Stomach (tissue), 9 donors: ENCODE data around the gene LCP2. TPM values are rescaled to one million over a fixed set of nuclear protein-coding genes. Genes with fewer than 3 reads are reported as not detected.

Source experiments
- DNase-seq, 2 donors: peaks; one replicate each; pipeline versions ENCODE4 v3.0.0 to v3.0.0-alpha.2; 2013 to 2019
- H3K27ac ChIP-seq, 5 donors: fragments of 200-600 bp in 4 of 5; sonication (generic) in 4 of 5; one replicate each; pipeline ENCODE4 v1.5.1; 2013 to 2019; ENCODE audit warnings: mild to moderate bottlenecking in 1 of 5, moderate library complexity in 1 of 5
- H3K27me3 ChIP-seq, 3 donors: fragments of 200-600 bp; sonication (generic); one replicate each; pipeline ENCODE4 v1.5.1; 2017 to 2019; ENCODE audit warnings: mixed run types in 1 of 3
- H3K36me3 ChIP-seq, 4 donors: fragments of 200-600 bp; sonication (generic); 1 replicate in 3 of 4; 2 replicates in 1 of 4; pipeline ENCODE4 v1.5.1; 2016 to 2019
- H3K4me1 ChIP-seq, 4 donors: fragments of 200-600 bp; sonication (generic); one replicate each; pipeline ENCODE4 v1.5.1; 2016 to 2019
- H3K4me3 ChIP-seq, 4 donors: fragments of 200-600 bp; sonication (generic) in 3 of 4; one replicate each; pipeline ENCODE4 v1.5.1; 2016 to 2019; ENCODE audit warnings: mild to moderate bottlenecking in 1 of 4
- H3K9me3 ChIP-seq, 4 donors: fragments of 200-600 bp; sonication (generic); one replicate each; pipeline ENCODE4 v1.5.1; 2016 to 2019
- EP300 ChIP-seq: sonication (generic); formaldehyde crosslinking; IDR thresholded peaks from one replicate; pipeline ENCODE4 v1.6.1; 2017; ENCODE audit warnings: antibody characterized with exemption
- POLR2A ChIP-seq, 4 donors: fragments of 450-650 bp; IDR thresholded peaks; one replicate each; pipeline ENCODE4 v1.6.1; 2016; ENCODE audit warnings: antibody characterized with exemption in 4 of 4, control low read depth in 2 of 4, mild to moderate bottlenecking in 1 of 4, moderate library complexity in 1 of 4
- POLR2AphosphoS5 ChIP-seq, 3 donors: sonication (generic); formaldehyde crosslinking; IDR thresholded peaks; one replicate each; pipeline ENCODE4 v1.6.1; 2016; ENCODE audit warnings: antibody characterized with exemption in 3 of 3
- whole genome bisulfite sequencing, 5 donors: extraction: QIAGEN DNeasy Blood & Tissue Kit in 3 of 5; methylation state at CpG; one replicate each; pipeline versions ENCODE4 v1.1.5 to v1.1.7; 2013 to 2018; 5-methylcytosine and 5-hydroxymethylcytosine counted together
- intact Hi-C: fragments of 100-400 bp; cut with DNase I; formaldehyde crosslinking; loops from one replicate; pipeline ENCODE4 v1.15.1; 2023; ENCODE audit warnings: low total_unique reads
- polyA plus RNA-seq, 3 donors: library from polyadenylated mRNA; stranded (reverse); fragments of 200-250 nt; gene quantifications; one replicate each; pipeline ENCODE4 v1.2.3, GENCODE V29; 2013
- total RNA-seq, 5 donors: library from RNA; depleted of rRNA; stranded (reverse); fragments of >200 nt; gene quantifications; one replicate each; pipeline versions ENCODE4 v1.1.0 to v1.2.3, GENCODE V29; 2014 to 2016
- TF ChIP-seq, protein P1 (sequence below), 7 experiments: fragments of 450-650 bp in 4 of 7; fragments of 200-600 bp in 3 of 7; sonication (generic) in 3 of 7; IDR thresholded peaks; one replicate each; pipeline ENCODE4 v1.5.1; 2016 to 2019; ENCODE audit warnings: antibody characterized with exemption in 7 of 7, control low read depth in 2 of 7, mild to moderate bottlenecking in 1 of 7
- donor health status: healthy with polysubstance abuse.
- donor health status: Bipolar disorder and iron deficiency.
- donor health status: healthy.

Gene LCP2
- total and polyA plus RNA-seq, 8 donors, result 0.58 to 69.4 (median 16.8) TPM

DNA sequence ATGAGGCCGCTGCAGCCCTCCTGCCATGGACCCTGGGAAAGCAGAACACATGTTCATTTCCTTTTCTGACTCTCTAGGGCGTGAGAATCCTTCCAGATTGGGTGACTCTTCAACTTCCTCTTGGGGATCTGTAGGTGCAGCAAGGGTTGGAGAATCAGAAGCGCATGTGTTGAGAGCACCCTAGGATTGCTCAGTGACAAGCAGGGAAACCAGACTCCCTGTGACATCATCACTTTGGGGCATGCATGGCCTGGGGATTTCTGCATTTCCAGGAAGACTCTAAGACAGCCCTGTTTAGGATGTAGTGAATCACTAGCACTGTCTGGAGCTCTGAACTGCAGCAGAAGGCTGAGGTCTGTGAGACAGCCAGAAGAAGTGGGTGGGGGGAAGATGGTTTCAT is 15.1 kb upstream of the LCP2 start:
- H3K27ac ChIP-seq, result peak overlapping the region in 4 of 5 donors; percentile 13 to 78 (median 62)
- no peaks in the 10 kb centered on the region for H3K9me3 ChIP-seq
- intact Hi-C loops, result no loop called here
- peak in 1 of 2 donors; percentile 56 for DNase-seq
- H3K4me1 ChIP-seq, result peaks cover 8 to 65% (median 25%) of the 10 kb centered on the region in 4 donors
- no peaks in the 10 kb centered on the region for H3K27me3 ChIP-seq
- H3K36me3 ChIP-seq, result no peaks in the 10 kb centered on the region
- 65 to 90% (median 70%) methylated on average over 3 of the region's 3 CpGs for WGBS, 5 donors
- H3K4me3 ChIP-seq, result no peak overlapping the region
- peak in 1 of 3 donors; percentile 45 for TF ChIP-seq POLR2AphosphoS5 (IDR thresholded peaks at IDR 0.05)
- TF ChIP-seq, protein P1, sequence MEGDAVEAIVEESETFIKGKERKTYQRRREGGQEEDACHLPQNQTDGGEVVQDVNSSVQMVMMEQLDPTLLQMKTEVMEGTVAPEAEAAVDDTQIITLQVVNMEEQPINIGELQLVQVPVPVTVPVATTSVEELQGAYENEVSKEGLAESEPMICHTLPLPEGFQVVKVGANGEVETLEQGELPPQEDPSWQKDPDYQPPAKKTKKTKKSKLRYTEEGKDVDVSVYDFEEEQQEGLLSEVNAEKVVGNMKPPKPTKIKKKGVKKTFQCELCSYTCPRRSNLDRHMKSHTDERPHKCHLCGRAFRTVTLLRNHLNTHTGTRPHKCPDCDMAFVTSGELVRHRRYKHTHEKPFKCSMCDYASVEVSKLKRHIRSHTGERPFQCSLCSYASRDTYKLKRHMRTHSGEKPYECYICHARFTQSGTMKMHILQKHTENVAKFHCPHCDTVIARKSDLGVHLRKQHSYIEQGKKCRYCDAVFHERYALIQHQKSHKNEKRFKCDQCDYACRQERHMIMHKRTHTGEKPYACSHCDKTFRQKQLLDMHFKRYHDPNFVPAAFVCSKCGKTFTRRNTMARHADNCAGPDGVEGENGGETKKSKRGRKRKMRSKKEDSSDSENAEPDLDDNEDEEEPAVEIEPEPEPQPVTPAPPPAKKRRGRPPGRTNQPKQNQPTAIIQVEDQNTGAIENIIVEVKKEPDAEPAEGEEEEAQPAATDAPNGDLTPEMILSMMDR (IDR thresholded peaks at IDR 0.05), result no peak

DNA sequence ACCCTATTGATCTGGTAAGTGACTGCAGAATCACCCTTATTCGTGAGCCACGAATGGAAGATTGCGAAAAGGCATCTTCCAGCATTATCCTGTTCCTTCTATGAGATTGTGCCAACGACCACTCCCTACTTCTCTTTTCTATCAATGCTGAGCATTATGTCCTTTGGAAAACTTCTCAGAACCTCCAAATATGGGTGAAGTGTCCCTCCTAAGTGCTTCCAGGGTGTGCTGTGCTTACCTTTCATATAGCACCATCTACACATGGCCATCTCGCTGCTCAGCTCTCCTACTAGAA is 14.7 kb upstream of the LCP2 start:
- 81 to 91% (median 87%) methylated on average over 5 of the region's 5 CpGs for WGBS, 5 donors
- H3K4me1 ChIP-seq, result peaks cover 8 to 69% (median 27%) of the 10 kb centered on the region in 4 donors
- no peak for DNase-seq
- H3K36me3 ChIP-seq, result no peaks in the 10 kb centered on the region
- no peak overlapping the region for H3K4me3 ChIP-seq
- no peaks in the 10 kb centered on the region for H3K9me3 ChIP-seq
- intact Hi-C loops, result no loop called here
- TF ChIP-seq POLR2A (IDR thresholded peaks at IDR 0.05), result no peak
- no peak for TF ChIP-seq EP300
- TF ChIP-seq POLR2AphosphoS5 (IDR thresholded peaks at IDR 0.05), result no peak
- TF ChIP-seq, protein P1 (IDR thresholded peaks at IDR 0.05), result no peak
- no peaks in the 10 kb centered on the region for H3K27me3 ChIP-seq
- H3K27ac ChIP-seq, result peak overlapping the region in 4 of 5 donors; percentile 13 to 75 (median 60)

- Histone ChIP-seq H3K4me3 (no peak overlapping the region), H3K27ac (peak overlapping the region in 4 of 5 donors; percentile 13 to 75 (median 60)), H3K9me3 (no peaks in the 10 kb centered on the region), H3K36me3 (no peaks in the 10 kb centered on the region), H3K27me3 (no peaks in the 10 kb centered on the region), H3K4me1 (peaks cover 8 to 74% (median 33%) of the 10 kb centered on the region in 4 donors)
- TF ChIP-seq POLR2AphosphoS5 (IDR thresholded peaks at IDR 0.05) (no peak), EP300 (no peak)
- TF ChIP-seq, protein P1 (IDR thresholded peaks at IDR 0.05), result no peak
- intact Hi-C loops, result no loop called here
- no peak for DNase-seq
- WGBS, 5 donors, result 66 to 73% (median 71%) methylated on average over 7 of the region's 7 CpGs
These were observed 14.1 kb upstream of the LCP2 start for GRCh38 chr5:170311511-170312300.

DNA sequence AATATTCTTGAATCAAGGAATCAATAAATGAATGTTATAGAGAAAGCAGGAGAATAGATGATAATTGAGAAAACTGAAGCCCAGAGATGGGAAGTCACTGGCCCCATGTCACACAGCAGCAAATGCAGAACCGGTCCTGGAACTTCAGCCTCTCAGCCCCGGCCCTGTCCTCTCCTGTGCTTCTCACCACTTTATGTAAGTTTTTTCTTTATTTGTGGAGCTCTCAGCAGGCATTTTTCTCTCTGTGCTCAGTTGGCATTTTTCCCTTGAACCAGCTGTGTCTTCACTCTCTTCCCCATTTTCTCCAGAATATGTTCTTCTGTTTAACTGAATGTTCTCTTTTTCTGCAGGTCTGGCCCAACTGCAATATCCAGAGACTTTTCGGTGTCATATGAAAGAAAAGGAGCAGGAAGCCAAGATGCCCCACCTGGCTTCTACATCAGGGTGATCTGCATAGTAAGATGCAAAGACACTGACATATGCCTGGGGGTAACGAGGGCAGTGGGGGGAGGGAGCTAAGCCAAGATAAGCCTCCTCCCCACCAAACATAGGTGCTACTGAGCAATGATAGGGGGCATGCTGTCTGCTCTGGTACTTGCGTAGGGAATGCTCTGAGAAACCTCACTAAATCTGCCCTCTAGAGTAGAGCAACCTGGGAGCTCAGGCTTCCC is 12.8 kb upstream of the LCP2 start:
- no peaks in the 10 kb centered on the region for H3K9me3 ChIP-seq
- no peak for DNase-seq
- H3K4me1 ChIP-seq, result peaks cover 12 to 83% (median 40%) of the 10 kb centered on the region in 4 donors
- TF ChIP-seq EP300 (no peak), POLR2AphosphoS5 (IDR thresholded peaks at IDR 0.05) (no peak), POLR2A (IDR thresholded peaks at IDR 0.05) (no peak)
- TF ChIP-seq, protein P1 (IDR thresholded peaks at IDR 0.05), result no peak
- WGBS, 5 donors, result 69 to 81% (median 78%) methylated on average over 5 of the region's 5 CpGs
- no peaks in the 10 kb centered on the region for H3K36me3 ChIP-seq
- H3K27me3 ChIP-seq, result no peaks in the 10 kb centered on the region
- no peak overlapping the region for H3K4me3 ChIP-seq
- peak overlapping the region in 3 of 5 donors; percentile 13 to 50 (median 45) for H3K27ac ChIP-seq
- intact Hi-C loops, result no loop called here
